ENCODE measurements around the gene FSTL3. TPM values are rescaled to one million over a fixed set of nuclear protein-coding genes. Genes with fewer than 3 reads are reported as not detected.

FSTL3 gene
- total RNA-seq, 2 donors from 2014 or later = 64.4 to 437 TPM

DNA sequence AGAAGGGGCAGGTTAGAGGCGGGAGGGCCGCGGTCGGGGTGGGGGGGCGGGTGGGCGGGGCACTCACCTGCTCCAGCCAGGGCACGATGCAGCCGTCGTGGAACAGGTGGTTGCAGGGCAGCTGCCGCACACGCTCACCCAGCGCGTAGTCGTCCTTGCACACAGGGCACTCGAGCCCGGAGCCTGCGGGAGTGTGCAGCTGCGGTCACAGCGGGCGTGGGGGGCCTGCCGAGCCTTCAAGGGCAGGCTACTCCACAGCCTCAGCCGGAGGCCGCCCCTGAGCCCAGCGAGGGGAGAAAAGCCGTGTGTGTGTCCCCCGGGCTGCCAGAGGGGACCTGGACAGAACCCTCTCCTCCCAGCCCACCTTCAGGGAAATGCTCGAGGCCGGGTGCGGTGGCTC, 27.9 kb upstream of the FSTL3 start:
- Histone ChIP-seq H3K4me3 (no peak overlapping the region), H3K36me3 (peaks cover 65% of the 10 kb centered on the region), H3K27ac (no peak overlapping the region), H3K4me1 (no peaks in the 10 kb centered on the region), H3K9me3 (no peaks in the 10 kb centered on the region), H3K27me3 (no peaks in the 10 kb centered on the region)
- TF ChIP-seq, protein P1, sequence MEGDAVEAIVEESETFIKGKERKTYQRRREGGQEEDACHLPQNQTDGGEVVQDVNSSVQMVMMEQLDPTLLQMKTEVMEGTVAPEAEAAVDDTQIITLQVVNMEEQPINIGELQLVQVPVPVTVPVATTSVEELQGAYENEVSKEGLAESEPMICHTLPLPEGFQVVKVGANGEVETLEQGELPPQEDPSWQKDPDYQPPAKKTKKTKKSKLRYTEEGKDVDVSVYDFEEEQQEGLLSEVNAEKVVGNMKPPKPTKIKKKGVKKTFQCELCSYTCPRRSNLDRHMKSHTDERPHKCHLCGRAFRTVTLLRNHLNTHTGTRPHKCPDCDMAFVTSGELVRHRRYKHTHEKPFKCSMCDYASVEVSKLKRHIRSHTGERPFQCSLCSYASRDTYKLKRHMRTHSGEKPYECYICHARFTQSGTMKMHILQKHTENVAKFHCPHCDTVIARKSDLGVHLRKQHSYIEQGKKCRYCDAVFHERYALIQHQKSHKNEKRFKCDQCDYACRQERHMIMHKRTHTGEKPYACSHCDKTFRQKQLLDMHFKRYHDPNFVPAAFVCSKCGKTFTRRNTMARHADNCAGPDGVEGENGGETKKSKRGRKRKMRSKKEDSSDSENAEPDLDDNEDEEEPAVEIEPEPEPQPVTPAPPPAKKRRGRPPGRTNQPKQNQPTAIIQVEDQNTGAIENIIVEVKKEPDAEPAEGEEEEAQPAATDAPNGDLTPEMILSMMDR (IDR thresholded peaks at IDR 0.05) = no peak
- DNase-seq (ENCODE audit: low spot score) = no peak

DNA sequence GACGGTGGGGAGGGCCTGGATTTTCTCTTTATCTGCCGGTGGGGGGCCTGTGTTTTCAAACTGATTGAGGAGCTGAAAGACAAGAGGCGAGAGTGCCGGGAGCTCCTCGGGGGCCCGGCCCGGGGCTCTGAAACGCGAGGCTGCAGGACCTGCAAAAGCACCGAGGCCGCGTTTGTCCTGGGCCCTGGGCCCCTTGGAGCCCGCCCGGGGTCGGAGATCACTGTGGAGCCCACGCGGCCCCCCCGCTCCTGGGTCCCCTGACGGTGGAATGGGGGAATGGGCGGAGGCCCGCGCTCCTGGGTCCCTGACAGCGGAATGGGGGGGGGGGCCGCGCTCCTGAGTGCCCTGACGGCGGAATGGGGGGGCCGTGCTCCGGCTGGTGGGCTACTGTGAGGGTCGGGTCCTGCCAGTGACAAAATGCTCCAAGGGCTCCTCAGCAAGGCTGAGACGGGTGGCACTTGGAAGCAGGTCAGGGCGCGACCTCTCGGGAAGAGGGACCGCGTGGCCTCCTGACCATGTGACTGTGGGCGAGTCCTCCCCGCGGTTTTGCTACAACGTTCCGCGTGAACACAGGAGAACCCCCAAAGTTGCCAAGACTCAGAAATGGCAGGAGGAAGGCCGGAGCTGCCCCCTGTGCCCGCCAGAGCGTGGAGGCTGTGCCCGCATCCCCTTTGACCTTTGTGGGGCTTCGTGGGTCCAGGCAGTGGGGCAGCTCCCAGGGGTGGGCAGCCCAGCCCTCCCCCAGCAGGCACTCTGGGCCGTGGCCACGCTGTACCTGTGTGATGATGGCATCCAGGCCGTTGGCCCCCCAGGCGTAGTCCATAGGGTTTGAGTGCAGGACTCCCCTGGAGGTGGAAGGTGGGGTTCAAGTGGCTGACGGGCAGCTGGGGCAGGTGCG, 27.0 kb upstream of the FSTL3 start:
- Histone ChIP-seq H3K27me3 (no peaks in the 10 kb centered on the region), H3K27ac (no peak overlapping the region), H3K9me3 (no peaks in the 10 kb centered on the region), H3K36me3 (peaks cover 71% of the 10 kb centered on the region), H3K4me3 (no peak overlapping the region), H3K4me1 (no peaks in the 10 kb centered on the region)
- DNase-seq (ENCODE audit: low spot score) = no peak
- TF ChIP-seq, protein P1 (IDR thresholded peaks at IDR 0.05) = no peak

DNA sequence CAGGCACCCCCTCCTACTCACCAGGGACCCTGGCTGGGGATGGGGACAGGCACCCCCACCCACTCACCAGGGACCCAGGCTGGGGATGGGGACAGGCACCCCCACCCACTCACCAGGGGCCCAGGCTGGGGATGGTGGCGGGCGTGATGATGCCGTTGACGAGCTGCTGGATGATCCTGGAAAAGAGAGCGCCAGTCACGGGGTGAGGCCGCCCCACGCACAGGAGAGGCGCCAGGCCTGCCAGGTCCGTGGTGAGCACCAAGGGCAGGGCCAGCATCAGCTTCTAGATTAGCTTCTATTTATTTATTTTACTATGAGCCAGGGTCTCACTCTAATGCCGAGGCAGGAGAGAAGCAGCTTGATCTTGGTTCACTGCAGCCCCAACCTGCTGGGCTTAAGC, 26.1 kb upstream of the FSTL3 start:
- Histone ChIP-seq H3K9me3 (no peaks in the 10 kb centered on the region), H3K27ac (no peak overlapping the region), H3K4me3 (no peak overlapping the region), H3K4me1 (no peaks in the 10 kb centered on the region), H3K36me3 (peaks cover 67% of the 10 kb centered on the region), H3K27me3 (no peaks in the 10 kb centered on the region)
- no peak for DNase-seq (ENCODE audit: low spot score)
- TF ChIP-seq, protein P1 (IDR thresholded peaks at IDR 0.05) = no peak

DNA sequence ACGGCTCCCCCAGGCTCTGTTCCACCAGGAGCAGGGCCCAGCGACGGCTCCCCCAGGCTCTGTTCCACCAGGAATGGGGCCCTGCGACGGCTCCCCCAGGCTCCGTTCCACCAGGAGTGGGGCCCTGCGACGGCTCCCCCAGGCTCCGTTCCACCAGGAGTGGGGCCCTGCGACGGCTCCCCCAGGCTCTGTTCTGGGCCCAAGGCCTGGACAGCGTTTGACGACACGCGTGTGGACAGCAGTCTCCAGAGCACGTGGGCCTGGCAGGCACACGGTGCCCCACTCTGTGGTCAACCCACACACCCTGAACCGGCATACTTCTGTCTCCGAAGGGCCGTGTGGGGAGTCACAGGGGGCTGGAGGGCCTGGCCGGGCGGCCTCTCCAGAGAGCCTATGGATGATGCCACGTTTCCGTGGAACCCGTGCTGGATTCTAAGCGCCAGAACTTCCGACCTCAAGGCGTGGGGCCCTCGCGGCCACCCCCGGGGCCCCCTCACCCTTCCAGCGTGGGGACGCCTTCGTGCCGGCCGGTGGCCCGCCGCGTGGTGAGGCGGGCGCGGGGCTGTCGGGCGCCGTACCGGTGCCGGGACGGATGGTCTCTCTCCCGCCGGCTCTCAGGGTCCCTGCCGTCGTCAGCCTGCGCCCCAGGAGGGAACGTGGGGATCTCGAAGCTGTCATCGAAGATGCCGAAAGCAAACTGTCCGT, 24.9 kb upstream of the FSTL3 start:
- H3K4me3 ChIP-seq = no peak overlapping the region
- peaks cover 0 to 7% of the 10 kb centered on the region in 2 donors for H3K4me1 ChIP-seq
- no peak overlapping the region for H3K27ac ChIP-seq
- H3K36me3 ChIP-seq = peaks cover 64% of the 10 kb centered on the region
- TF ChIP-seq, protein P1 (IDR thresholded peaks at IDR 0.05) = no peak
- DNase-seq (ENCODE audit: low spot score) = no peak
- no peaks in the 10 kb centered on the region for H3K9me3 ChIP-seq
- H3K27me3 ChIP-seq = no peaks in the 10 kb centered on the region

DNA sequence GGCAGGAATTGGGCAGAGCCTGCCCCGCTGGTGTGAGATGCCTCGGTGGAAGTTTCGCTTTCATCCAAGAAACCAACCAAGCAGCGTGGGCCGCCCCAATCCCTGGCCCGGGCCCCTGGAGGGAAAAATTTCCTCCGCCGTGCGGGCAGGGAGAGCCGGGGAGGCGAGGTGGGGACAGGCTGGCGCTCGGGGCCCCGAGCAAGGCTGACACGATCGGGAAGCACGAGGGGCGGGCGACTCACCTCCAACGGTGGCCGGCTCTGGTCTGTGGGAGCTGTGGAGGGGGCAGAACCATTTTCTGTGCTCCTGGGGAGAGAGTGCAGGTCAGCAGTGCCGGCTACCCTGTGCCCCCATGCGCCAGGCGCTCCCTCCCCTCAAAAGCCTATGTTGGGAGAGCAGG, 24.2 kb upstream of the FSTL3 start:
- TF ChIP-seq, protein P1 (IDR thresholded peaks at IDR 0.05) = no peak
- H3K36me3 ChIP-seq = peaks cover 57% of the 10 kb centered on the region
- no peak for DNase-seq (ENCODE audit: low spot score)

More for the DNA sequence above, 24.2 kb upstream of the FSTL3 start:
- H3K4me1 ChIP-seq = peaks cover 0 to 14% of the 10 kb centered on the region in 2 donors
- no peak overlapping the region for H3K4me3 ChIP-seq
- no peaks in the 10 kb centered on the region for H3K9me3 ChIP-seq
- no peaks in the 10 kb centered on the region for H3K27me3 ChIP-seq
- H3K27ac ChIP-seq = no peak overlapping the region
